Spleen (tissue), 7 donors: ENCODE data around the gene PARVB.

Experiments used
- POLR2A ChIP-seq, 3 donors: fragments of 450-650 bp; IDR thresholded peaks; one replicate each; pipeline ENCODE4 v1.5.1; 2017; ENCODE audit warnings: antibody characterized with exemption in 3 of 3, mild to moderate bottlenecking in 1 of 3
- POLR2AphosphoS5 ChIP-seq, 3 donors: sonication (generic); formaldehyde crosslinking; IDR thresholded peaks; one replicate each; pipeline ENCODE4 v1.5.1; 2017; ENCODE audit warnings: antibody characterized with exemption in 3 of 3
- TF ChIP-seq, protein P1 (sequence below), 11 experiments: fragments of 200-600 bp in 7 of 11; fragments of 450-650 bp in 4 of 11; sonication (generic) in 4 of 11; IDR thresholded peaks in 8 of 11; conservative IDR thresholded peaks in 3 of 11; 1 replicate in 7 of 11; 2 replicates in 4 of 11; pipeline versions ENCODE4 v1.4.0 to v1.8.0; 2016 to 2021; ENCODE audit warnings: antibody characterized with exemption in 11 of 11, inconsistent platforms in 4 of 11, mild to moderate bottlenecking in 1 of 11
- donor health status: DM: no; HTN: no; CAD: no; lungs with moderate emphysema.
- donor health status: DM: no; HTN: no; CAD: no.
- donor health status: DM: no; HTN: no; CAD: no.

DNA sequence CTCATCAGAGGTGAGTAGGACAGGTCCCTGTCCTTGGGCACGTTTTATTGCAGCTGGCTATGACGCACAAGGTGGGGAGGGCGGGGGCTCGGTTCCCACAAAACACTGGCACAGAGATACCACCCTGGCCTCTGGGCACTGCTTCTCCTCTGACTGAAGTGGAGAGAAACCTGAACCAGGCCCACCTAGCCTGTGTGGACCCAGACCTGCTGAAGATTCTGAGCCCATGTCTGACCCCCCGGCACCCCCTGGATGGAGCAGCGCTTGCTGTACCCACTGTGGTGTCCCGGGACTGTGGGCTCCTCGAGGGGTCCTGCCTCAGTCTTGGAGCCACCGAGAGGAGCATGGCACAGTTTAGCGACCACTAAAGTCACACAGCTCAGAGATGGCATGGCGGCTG is 72.6 kb downstream of the PARVB start:
- TF ChIP-seq POLR2A (IDR thresholded peaks at IDR 0.05) (no peak), POLR2AphosphoS5 (IDR thresholded peaks at IDR 0.05) (no peak)
- TF ChIP-seq, protein P1, sequence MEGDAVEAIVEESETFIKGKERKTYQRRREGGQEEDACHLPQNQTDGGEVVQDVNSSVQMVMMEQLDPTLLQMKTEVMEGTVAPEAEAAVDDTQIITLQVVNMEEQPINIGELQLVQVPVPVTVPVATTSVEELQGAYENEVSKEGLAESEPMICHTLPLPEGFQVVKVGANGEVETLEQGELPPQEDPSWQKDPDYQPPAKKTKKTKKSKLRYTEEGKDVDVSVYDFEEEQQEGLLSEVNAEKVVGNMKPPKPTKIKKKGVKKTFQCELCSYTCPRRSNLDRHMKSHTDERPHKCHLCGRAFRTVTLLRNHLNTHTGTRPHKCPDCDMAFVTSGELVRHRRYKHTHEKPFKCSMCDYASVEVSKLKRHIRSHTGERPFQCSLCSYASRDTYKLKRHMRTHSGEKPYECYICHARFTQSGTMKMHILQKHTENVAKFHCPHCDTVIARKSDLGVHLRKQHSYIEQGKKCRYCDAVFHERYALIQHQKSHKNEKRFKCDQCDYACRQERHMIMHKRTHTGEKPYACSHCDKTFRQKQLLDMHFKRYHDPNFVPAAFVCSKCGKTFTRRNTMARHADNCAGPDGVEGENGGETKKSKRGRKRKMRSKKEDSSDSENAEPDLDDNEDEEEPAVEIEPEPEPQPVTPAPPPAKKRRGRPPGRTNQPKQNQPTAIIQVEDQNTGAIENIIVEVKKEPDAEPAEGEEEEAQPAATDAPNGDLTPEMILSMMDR (IDR thresholded peaks at IDR 0.05 in 8 of 11, conservative IDR thresholded peaks at IDR 0.05 in 3 of 11), result no peak
